IPS DF 4.7 (cell line): Measurements from ENCODE around the gene BCKDHA.
"Not testable (repeated sequence)": the region's sequence is repeated elsewhere in the genome, so short reads cannot be mapped to it uniquely, and the experiment has no call there.

ENCODE experiments used
- DNase-seq: peaks from one replicate; pipeline ENCODE4 v3.0.0-alpha.2; 2013; ENCODE audit warnings: low spot score; ENCODE audit errors: extremely low read depth

Gene BCKDHA

GRCh38 chr19:41443813-41444455, 46.3 kb downstream of the BCKDHA start:
- DNase-seq: no peak

DNA sequence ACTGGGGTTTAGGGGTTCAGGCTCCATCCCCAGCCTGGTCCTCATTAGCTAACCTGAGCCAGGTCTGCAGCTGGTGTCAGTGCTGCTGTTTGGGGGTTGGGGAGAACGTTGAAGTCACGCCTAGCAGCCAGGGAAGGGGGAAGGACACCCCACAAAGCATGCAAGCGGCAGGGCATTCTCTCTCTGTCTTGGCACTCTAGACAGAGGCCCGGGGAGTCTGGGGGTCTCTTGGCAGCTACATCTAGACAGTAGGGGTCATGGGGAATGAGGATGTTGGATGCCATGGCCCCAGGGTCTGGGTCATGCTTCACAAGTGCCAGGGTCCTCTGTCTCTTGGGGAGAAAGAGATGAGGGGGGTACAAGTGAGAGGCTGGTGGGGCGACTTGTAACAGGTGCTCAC, 48.0 kb downstream of the BCKDHA start:
- no peak for DNase-seq

DNA sequence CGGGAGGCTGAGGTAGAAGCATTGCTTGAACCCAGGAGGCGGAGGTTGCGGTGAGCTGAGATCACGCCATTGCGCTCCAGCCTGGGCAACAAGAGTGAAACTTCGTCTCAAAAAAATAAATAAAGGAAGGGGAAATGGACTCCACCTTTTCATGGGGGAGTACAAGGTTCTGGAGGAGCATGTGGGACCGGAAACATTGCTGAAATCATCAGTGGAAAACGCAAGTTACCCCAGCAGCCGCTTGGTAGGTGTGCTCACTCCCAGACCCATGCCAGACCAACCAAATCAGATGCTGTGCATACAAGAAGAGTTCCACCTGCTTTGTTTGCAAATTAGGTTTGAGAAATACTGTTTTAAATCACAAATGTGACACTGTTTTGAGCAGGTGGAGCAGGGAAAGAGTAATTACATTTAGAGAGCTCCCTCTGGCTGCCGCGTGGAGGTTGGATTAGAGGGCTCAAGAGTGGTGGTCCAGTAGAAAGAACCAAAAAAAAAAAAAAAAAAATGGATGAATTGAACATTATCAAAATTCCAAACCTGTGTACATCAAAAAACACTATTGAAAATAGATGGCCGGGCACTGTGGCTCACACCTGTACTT, 50.2 kb downstream of the BCKDHA start:
- DNase-seq: no peak

DNA sequence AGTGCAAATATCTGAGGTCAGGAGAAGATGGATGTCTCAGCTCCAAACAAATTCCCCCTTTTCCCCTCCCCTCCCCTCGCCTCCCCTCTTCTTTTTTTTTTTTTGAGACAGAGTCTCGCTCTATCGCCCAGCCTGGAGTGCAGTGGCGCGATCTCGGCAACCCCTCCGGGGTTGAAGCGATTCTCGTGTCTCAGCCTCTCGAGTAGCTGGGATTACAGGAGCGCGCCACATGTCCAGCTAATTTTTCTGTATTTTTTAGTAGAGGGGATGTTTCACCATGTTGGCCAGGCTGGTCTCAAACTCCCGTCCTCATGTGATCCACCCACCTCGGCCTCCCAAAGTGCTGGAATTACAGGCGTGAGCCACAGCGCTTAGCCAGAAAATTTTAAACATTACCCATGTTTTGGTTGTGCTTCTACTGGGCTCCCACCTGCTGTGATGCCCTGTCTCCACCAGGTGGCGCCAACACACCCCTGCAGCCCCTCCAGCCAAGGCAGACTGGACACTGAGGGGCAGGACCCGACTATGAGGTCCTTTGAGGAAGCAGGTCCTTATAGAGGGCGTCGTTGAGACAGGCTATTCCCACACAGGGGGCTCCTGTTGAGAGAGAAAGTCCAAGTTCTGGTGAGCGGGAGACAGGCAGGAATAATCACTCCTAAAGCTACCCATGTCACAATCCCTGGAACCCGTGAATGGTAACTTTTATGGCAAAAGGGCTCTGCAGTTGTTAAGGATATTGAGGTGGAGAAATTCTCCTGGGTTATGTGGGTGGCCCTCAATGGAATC, 51.7 kb downstream of the BCKDHA start:
- peak; percentile 60 for DNase-seq

DNA sequence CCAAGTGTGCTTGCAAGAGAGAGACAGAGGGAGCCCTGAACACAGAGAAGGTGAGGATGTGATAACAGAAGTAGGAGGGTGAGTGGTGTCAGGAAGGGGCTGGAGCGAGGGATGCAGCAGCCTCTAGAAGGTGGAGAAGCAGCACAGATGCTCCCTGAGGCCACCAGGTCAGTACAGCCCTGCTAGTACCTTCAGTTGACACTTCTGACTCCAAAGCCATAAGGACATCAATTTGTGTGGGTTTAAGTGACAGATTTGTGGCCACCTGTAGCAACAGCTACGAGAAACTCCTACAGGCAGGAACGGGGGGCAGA, 52.2 kb downstream of the BCKDHA start:
- no peak for DNase-seq

- DNase-seq: no peak
Observed at GRCh38 chr19:41452584-41453275, 55.1 kb downstream of the BCKDHA start.

DNA sequence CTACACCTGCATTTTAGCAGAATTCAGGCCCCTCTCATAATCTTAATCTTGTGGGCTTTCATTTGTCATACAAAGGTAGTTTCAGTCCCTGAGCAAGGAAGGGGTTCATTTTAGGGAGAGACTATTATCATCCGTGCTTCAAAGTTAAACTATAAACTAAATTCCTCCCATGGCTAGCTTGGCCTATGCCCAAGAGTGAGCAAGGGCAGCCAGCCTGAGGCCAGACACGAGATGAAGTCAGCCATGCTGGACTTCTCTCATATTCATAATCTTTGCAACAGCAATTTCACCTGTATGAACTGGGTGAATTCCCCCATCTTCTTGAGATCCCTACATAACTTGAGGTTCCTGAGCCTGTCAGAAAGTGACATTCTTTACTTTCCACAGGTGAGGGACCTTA, 58.3 kb downstream of the BCKDHA start:
- no peak for DNase-seq

DNA sequence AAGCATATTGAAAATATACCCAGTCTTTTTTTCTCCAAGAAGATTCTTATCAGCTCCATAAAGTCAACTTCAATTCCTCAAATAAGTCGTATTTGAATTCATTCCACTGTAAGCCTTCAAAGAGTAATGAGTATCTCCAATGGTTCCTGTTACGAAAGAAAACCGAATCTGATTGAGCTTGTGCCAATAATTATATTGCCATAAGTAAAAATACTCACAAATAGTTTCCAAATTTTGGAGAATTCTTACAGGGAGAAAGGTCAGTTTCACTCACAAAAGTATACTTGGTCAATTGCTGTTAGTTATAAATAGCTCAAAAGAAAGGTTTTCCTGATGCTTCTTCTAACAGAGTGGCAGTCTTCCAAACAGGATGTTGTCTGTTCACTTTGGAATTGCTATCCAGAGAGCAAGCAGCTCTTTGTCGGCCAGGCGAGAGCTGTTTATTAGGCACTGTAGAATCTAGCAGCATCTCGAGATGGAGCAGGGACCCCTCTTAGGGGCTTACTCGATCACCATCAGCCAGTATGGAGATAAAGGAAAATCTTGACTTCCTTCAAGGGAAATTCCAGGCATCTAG, 58.8 kb downstream of the BCKDHA start:
- no peak for DNase-seq

GRCh38 chr19:41457241-41457640, 59.6 kb downstream of the BCKDHA start:
- DNase-seq: no peak

DNA sequence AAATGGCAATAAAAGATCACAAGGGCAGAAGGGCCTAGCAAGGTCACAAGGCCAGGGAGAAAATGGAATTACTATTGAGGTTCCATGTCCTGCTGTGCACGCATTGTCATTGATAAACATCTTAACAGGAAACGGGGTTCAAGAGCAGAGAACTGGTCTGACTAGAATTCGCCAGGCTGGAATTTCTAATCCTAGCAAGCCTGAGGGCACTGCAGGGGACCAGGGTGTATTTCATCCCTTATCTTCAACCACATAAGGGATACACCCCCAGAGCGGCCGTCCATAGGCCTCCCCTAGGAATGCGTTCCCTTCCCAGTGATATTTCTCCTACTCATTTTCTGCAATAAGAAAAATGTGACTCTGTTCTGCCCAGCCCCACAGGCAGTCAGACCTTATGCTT, 64.9 kb downstream of the BCKDHA start:
- DNase-seq: no peak

DNA sequence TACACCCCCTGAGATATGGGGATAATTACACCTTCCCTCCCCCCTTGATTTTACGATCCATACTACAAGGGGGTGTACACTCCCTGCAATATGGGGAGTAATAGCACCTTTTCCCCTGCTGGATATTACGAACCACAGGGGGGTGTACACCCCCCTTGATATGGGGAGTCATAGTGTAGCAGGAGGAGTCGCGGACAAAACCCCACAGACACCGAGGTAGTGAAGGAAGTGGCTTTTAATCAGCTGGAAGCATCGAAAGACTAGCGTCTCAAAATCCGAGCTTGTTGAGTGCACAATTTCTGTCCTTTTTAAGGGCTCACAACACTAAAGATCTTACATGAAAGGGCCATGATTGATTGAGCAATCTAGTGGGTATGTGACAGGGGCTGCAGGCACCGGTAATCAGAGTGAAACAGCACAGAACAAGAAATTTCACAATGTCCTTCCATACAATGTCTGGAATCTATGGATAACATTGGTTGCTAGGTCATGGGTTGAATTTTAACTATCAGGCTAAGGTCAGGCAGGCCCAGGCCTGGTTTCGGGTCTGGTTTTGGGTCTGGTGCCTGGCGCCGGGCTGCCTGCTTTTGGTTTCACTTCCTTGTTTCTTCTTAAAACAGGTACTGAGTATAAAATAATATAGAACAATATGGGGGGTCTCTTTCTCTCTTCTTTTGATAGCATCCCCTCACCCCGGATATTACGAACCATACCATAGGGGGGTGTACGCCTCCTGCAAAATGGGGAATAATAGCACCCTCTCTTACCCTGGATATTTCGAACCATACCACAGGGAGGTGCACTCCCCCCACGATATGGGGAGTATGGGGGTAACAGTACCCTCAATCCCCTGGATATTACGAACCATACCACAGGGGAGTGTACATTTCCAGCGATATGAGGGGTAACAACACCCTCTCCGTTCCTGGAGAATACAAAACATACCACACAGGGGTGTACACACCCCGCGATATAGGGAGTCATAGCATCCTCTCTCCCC, 65.9 kb downstream of the BCKDHA start:
- not testable (repeated sequence) for DNase-seq
